Neural crest cell (in vitro differentiated cells): ENCODE results near the gene SIGLEC6. TPM values are rescaled to one million over a fixed set of nuclear protein-coding genes. Genes with fewer than 3 reads are reported as not detected.
A peak's percentile ranks its signal among the peaks of the same experiment; 100 is the strongest.

Experiments
- DNase-seq: peaks from one replicate; pipeline ENCODE4 v3.0.0; 2021; ENCODE audit warnings: low read depth, mixed read lengths, low spot score
- H3K27ac Mint-ChIP-seq: one replicate; pipeline ENCODE4 v1.8.0; 2021; ENCODE audit warnings: mild to moderate bottlenecking, mixed read lengths; ENCODE audit not compliant: unreplicated experiment
- H3K27me3 Mint-ChIP-seq: 2 replicates; pipeline ENCODE4 v1.8.0; 2021; ENCODE audit warnings: low read depth, mild to moderate bottlenecking, mixed read lengths
- H3K36me3 Mint-ChIP-seq: 2 replicates; pipeline ENCODE4 v1.8.0; 2021; ENCODE audit warnings: low read depth, mild to moderate bottlenecking, mixed read lengths
- H3K4me1 Mint-ChIP-seq: 2 replicates; pipeline ENCODE4 v1.8.0; 2021; ENCODE audit warnings: mixed read lengths
- H3K4me3 Mint-ChIP-seq: one replicate; pipeline ENCODE4 v1.8.0; 2021; ENCODE audit warnings: mild to moderate bottlenecking, mixed read lengths
- H3K9me3 Mint-ChIP-seq: 2 replicates; pipeline ENCODE4 v1.8.0; 2021; ENCODE audit warnings: mixed read lengths
- total RNA-seq: library from RNA; stranded (reverse); gene quantifications from 2 replicates; pipeline ENCODE4 v1.2.1, GENCODE V29; 2021
- TF ChIP-seq, protein P1 (sequence below): fragments of 200-600 bp; sonication (generic); conservative IDR thresholded peaks from 2 replicates; pipeline ENCODE4 v1.5.0; 2021; ENCODE audit warnings: antibody characterized with exemption, mild to moderate bottlenecking

SIGLEC6 gene
- total RNA-seq, 1 donor from 2014 or later: not detected

DNA sequence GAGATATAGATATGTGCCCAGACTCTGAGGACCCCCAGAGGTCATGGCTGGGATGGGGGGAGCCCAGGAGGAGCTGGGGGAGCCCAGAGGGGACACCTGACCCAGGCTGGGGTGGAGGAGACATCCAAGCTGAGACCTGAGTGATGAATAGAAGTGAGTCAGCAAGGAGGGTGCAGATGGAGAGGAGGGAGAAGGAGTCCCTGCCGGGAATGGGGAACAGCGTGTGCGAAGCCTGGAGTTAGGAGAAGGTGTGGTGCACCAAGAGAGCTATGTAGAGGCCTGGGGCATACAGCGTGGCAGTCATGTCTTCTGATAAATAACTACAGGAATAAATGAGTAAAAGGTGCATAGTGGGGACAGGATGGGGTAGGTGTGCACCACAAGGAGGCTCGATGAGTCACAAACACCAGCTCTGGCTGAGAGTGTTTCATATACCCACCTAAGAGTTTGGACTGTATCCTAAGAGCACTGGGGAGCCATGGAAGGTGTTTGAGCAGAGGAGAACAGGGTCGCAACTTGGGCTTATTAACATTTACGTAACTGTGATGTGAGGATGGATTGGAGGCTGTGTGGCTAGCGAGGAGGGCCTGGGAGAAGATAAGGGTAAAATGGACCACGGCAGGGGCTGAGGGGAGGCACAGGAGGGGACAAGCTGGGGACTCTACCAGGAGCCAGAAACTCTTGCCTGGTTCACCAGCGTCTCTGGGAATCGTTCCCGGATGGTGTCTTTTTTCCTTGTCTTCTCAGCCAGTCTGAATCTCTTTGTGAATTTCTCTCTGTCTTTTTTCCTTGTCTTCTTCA lies 51.7 kb downstream of the SIGLEC6 start:
- TF ChIP-seq, protein P1, sequence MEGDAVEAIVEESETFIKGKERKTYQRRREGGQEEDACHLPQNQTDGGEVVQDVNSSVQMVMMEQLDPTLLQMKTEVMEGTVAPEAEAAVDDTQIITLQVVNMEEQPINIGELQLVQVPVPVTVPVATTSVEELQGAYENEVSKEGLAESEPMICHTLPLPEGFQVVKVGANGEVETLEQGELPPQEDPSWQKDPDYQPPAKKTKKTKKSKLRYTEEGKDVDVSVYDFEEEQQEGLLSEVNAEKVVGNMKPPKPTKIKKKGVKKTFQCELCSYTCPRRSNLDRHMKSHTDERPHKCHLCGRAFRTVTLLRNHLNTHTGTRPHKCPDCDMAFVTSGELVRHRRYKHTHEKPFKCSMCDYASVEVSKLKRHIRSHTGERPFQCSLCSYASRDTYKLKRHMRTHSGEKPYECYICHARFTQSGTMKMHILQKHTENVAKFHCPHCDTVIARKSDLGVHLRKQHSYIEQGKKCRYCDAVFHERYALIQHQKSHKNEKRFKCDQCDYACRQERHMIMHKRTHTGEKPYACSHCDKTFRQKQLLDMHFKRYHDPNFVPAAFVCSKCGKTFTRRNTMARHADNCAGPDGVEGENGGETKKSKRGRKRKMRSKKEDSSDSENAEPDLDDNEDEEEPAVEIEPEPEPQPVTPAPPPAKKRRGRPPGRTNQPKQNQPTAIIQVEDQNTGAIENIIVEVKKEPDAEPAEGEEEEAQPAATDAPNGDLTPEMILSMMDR: no peak
- H3K27ac Mint-ChIP-seq: no peak overlapping the region
- peaks cover 80% of the 10 kb centered on the region for H3K27me3 Mint-ChIP-seq
- H3K9me3 Mint-ChIP-seq: no peaks in the 10 kb centered on the region
- H3K4me3 Mint-ChIP-seq: no peak overlapping the region
- H3K4me1 Mint-ChIP-seq: no peaks in the 10 kb centered on the region
- H3K36me3 Mint-ChIP-seq: no peaks in the 10 kb centered on the region
- no peak for DNase-seq

DNA sequence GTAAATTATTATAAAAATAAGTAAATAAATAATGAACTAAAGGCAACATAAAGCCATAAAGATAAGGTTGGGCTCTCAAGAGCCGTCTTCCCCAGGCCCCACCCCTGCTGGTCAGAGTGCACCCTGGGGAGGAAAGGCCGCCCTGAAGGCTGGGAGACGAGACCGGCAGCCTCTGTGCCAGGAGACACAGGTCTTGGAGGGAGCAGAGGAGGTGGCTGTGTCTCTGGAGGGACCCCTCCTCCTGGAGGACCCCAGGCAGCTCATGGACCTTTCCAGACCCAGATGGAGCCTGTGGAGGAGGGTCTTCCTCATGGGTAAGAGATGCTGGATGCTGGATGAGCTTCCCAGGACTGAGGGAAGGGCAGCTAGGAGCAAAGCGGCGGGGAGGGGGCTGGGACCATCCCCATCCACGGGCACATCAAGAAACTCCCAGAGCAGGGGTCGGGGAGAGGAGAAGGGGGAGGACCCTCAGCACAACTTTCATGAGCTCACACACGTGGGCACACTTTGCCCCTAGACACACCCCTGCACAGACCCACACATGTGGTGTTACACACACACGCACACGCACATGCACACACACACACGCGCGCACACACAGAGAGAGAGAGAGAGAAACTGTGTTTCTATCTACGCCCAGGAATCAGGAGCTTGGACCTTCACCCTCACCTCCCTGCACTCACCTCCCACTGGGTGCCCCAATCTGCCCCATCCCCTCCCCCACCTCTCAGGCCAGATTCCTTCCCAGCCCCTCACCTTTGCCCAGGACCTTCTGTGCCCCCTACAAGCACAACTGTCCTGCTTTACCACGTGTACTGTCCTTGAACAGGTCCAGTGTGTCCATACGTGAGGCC lies 52.9 kb downstream of the SIGLEC6 start, which contains the start of gene CEACAM18:
Gene CEACAM18, plus strand, starts transcription at position 159 of the 854 bp plus-strand sequence.
- DNase-seq: no peak

DNA sequence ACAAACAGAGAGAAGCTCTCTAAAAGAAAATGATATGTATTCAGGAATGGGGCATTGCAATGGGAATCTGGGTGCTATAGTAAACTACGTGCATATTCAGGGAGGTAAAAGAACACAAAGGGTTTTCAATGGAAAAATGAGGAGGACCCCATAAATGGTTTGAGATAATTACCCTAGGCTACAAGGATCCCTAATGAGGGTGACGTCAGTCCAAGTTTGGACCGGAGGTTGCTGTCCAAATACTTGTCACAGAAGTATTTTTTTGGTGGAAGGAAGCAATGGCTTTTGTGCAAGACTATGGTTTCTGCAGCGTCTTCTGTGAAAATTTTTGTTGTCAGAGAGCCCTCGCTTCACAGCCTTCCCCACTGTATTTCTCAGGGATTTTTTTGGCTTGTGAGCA lies 54.1 kb downstream of the SIGLEC6 start:
- Mint-ChIP-seq H3K36me3 (no peaks in the 10 kb centered on the region), H3K27me3 (peaks cover 87% of the 10 kb centered on the region), H3K4me3 (no peak overlapping the region), H3K4me1 (no peaks in the 10 kb centered on the region), H3K27ac (no peak overlapping the region), H3K9me3 (no peaks in the 10 kb centered on the region)
- TF ChIP-seq, protein P1: no peak
- no peak for DNase-seq

More for the DNA sequence above, 52.9 kb downstream of the SIGLEC6 start, which contains the start of gene CEACAM18:
- Mint-ChIP-seq H3K4me3 (no peak within 1 kb of the TSS), H3K9me3 (no peaks in the 10 kb centered on the region), H3K36me3 (no peaks in the 10 kb centered on the region), H3K27me3 (peaks cover 82% of the 10 kb centered on the region), H3K4me1 (no peaks in the 10 kb centered on the region), H3K27ac (no peak within 1 kb of the TSS)
- TF ChIP-seq, protein P1: no peak

DNA sequence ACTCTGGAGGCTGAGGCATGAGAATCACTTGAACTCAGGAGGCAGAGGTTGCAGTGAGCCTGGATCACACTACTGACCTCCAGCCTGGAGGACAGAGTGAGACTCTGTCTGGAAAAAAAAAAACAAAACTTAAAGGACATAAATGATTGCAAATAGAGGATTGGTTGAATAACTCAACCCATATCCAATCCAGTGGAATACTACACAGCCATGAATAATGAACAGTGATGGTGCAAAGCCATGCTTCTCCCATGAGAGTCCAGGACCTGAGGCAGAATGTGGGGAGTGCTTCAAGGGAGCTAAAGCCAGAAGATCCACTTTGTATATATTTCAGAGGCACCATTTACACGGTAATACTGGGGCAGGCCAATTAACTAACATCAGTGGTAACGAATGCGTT lies 55.3 kb downstream of the SIGLEC6 start:
- H3K27me3 Mint-ChIP-seq: peaks cover 85% of the 10 kb centered on the region
- no peaks in the 10 kb centered on the region for H3K9me3 Mint-ChIP-seq
- H3K27ac Mint-ChIP-seq: no peak overlapping the region
- H3K4me1 Mint-ChIP-seq: no peaks in the 10 kb centered on the region
- no peak overlapping the region for H3K4me3 Mint-ChIP-seq
- no peak for DNase-seq
- no peaks in the 10 kb centered on the region for H3K36me3 Mint-ChIP-seq
- TF ChIP-seq, protein P1: no peak

DNA sequence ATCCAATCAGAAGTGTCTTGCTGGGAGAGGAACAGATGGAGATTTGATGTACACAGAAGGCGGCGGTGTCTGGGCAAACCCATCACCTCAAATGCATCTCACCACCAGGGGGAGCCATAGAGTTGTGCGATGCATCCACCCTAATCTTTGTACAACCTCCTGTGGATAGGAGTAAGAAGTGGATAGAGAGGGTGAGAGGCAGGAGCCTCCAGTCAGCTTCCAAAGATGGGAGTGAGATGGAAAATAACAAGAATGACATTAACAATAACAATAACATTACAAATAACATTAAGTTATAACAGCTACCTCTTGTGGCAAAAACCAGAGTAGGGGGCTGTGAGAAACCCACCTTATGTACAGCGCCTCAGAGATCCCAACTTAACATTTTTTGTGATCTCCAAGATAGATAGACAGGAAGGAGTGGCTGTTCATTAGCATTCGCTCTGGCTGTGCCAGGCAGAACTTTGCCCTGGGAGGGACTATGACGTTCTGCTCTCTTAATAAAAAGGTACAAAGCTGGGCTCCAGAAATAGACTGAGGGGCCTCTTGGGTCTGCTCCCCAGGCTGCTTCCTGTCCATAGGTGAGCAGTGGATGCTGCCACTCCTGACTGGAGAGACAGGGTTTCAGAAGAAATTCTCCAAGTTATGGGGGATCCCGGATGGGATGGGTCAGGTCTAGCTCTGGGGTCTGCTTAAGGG lies 58.3 kb downstream of the SIGLEC6 start:
- Mint-ChIP-seq H3K4me3 (no peak overlapping the region), H3K4me1 (no peaks in the 10 kb centered on the region), H3K36me3 (no peaks in the 10 kb centered on the region), H3K27me3 (peaks cover 82% of the 10 kb centered on the region), H3K9me3 (no peaks in the 10 kb centered on the region), H3K27ac (no peak overlapping the region)
- peak; percentile 83 for DNase-seq
- TF ChIP-seq, protein P1: peak; percentile 85
